ENCODE results near the gene ZNF823.
"Not testable (repeated sequence)": the region's sequence is repeated elsewhere in the genome, so short reads cannot be mapped to it uniquely, and the experiment has no call there.

The ZNF823 gene

DNA sequence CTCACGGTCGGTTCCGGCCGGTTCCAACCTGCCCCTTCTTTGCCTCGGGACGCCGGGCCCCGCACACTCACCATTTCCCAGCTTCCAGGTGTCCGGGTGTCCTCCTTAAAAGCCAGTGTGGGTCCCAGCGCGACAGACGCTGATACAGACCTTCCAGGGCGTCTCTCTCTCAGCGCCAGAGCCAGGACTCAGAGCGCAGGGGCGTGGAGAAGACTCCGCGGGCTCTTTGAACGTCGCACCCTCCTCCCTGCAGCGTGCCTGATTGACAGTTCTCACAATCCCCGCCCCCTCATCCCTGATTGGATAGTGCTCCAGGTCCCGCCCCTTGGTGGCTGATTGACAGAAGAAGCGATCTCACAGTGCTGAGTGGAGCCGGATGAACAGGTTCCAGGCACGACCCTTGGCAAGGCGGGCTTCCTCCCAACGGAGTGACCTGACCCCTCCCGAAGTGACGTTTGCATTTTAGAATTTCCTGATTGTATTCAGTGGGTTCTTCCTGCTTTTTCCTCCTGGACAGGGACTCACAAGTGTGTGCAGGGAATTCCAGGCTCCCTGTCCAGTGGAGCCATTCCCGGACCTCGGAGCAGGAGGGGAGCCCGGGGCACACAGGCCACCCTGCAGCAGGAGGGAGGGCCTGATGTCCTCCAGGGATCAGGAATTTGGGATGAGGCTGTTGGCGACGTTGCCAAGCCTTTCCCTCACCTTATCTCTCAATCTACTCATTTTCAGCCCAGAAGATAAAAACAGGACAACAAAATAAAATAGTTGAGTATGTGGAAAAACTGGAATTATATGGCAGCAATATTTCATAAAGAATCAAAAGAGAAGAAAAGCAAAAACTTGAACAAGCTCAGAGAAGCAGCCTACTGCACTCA lies at the start of gene ZNF823:
Gene ZNF823, minus strand, starts transcription at position 201 of the 875 bp plus-strand sequence. Its CDS starts 127 bp downstream, at position 74.
- peak within 1 kb of the TSS; percentile 85 to 94 for H3K4me3 ChIP-seq (replicated peaks in 1 of 2; ENCODE audit: low read depth in 2 of 2, low read length in 2 of 2)
- DNase-seq (ENCODE audit: low read depth in 2 of 2), result peak; percentile 97 to 98
- TF ChIP-seq CTCF (IDR thresholded peaks at IDR 0.05; ENCODE audit: low read depth, low read length), result no peak

- DNase-seq (ENCODE audit: low read depth in 2 of 2), result no peak
- no peak overlapping the region for H3K4me3 ChIP-seq (replicated peaks in 1 of 2; ENCODE audit: low read depth in 2 of 2, low read length in 2 of 2)
- no peak for TF ChIP-seq CTCF (IDR thresholded peaks at IDR 0.05; ENCODE audit: low read depth, low read length)
Observed at GRCh38 chr19:11787536-11787935, 48.8 kb upstream of the ZNF823 start.

DNA sequence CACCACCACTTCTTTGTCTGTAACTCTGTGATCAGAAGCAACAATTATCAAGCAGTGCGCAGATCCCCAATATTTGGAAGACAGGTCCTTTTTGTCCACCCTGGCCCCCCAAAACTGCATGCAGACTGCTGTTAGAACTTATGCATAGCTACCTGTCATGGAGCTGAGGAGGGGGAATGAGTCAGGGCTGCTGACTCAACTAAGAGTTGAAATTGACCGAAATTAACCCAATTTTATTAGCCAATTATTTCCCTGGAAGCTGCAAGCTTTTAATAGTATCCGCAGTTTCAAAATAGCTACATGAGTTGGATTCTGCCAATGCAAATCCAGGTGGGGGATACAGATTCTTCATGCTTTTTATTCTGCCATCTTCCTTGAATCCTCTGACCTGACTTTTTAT lies 45.6 kb upstream of the ZNF823 start:
- TF ChIP-seq CTCF (IDR thresholded peaks at IDR 0.05; ENCODE audit: low read depth, low read length), result no peak
- no peak overlapping the region for H3K4me3 ChIP-seq (replicated peaks in 1 of 2; ENCODE audit: low read depth in 2 of 2, low read length in 2 of 2)
- no peak for DNase-seq (ENCODE audit: low read depth in 2 of 2)

- DNase-seq (ENCODE audit: low read depth in 2 of 2), result no peak
- TF ChIP-seq CTCF (IDR thresholded peaks at IDR 0.05; ENCODE audit: low read depth, low read length), result no peak
- H3K4me3 ChIP-seq (replicated peaks in 1 of 2; ENCODE audit: low read depth in 2 of 2, low read length in 2 of 2), result no peak overlapping the region
Observed at GRCh38 chr19:11783767-11784166, 45.0 kb upstream of the ZNF823 start.

- no peak overlapping the region for H3K4me3 ChIP-seq (replicated peaks in 1 of 2; ENCODE audit: low read depth in 2 of 2, low read length in 2 of 2)
- peak; percentile 5 to 21 for DNase-seq (ENCODE audit: low read depth in 2 of 2)
- TF ChIP-seq CTCF (IDR thresholded peaks at IDR 0.05; ENCODE audit: low read depth, low read length), result no peak
Observed at GRCh38 chr19:11781295-11782057, 42.7 kb upstream of the ZNF823 start.

GRCh38 chr19:11780431-11781020 lies 41.8 kb upstream of the ZNF823 start:
- no peak overlapping the region for H3K4me3 ChIP-seq (replicated peaks in 1 of 2; ENCODE audit: low read depth in 2 of 2, low read length in 2 of 2)
- DNase-seq (ENCODE audit: low read depth in 2 of 2), result peak in 1 of 2 donors; percentile 13
- no peak for TF ChIP-seq CTCF (IDR thresholded peaks at IDR 0.05; ENCODE audit: low read depth, low read length)

DNA sequence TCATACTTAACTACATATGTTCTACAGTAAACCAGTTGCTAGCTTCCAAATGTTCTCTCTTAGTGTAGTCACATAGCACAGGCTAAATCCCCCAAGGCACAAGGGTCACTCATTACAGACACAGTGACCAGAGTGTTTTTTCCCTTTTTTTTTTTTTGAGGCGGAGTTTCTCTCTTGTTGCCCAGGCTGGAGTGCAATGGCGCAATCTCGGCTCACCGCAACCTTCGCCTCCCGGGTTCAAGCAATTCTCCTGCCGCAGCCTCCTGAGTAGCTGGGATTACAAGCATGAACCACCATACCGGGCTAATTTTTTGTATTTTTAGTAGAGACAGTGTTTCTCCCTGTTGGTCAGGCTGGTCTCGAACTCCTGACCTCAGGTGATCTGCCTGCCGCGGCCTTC lies 37.9 kb upstream of the ZNF823 start:
- not testable (repeated sequence) for H3K4me3 ChIP-seq (replicated peaks in 1 of 2; ENCODE audit: low read depth in 2 of 2, low read length in 2 of 2); DNase-seq (ENCODE audit: low read depth in 2 of 2)

GRCh38 chr19:11771520-11771919 lies 32.8 kb upstream of the ZNF823 start:
- not testable (repeated sequence) for DNase-seq (ENCODE audit: low read depth in 2 of 2); H3K4me3 ChIP-seq (replicated peaks in 1 of 2; ENCODE audit: low read depth in 2 of 2, low read length in 2 of 2)

All from cardiac fibroblast (primary cell).